ENCODE measurements around the gene TNFSF11.
A peak's percentile ranks its signal among the peaks of the same experiment; 100 is the strongest.
"Not testable (repeated sequence)": the region's sequence is repeated elsewhere in the genome, so short reads cannot be mapped to it uniquely, and the experiment has no call there.

The TNFSF11 gene

GRCh38 chr13:42574011-42574410, at the start of gene TNFSF11:
Gene TNFSF11, plus strand, starts transcription at chr13:42574152. Its CDS starts 152 bp downstream, at chr13:42574304.
- peak; percentile 41 for DNase-seq

- no peak for DNase-seq
Measured at GRCh38 chr13:42524487-42525034, 49.4 kb upstream of the TNFSF11 start.

GRCh38 chr13:42525035-42525504, 48.9 kb upstream of the TNFSF11 start:
- no peak for DNase-seq

- DNase-seq = no peak
Measured at GRCh38 chr13:42526276-42526675, 47.7 kb upstream of the TNFSF11 start.

- no peak for DNase-seq
Measured at GRCh38 chr13:42526804-42527203, 47.1 kb upstream of the TNFSF11 start.

GRCh38 chr13:42532561-42533335, 41.2 kb upstream of the TNFSF11 start:
- DNase-seq = no peak

- DNase-seq = no peak
Measured at GRCh38 chr13:42533336-42533591, 40.7 kb upstream of the TNFSF11 start.

- no peak for DNase-seq
Measured at GRCh38 chr13:42534785-42535184, 39.2 kb upstream of the TNFSF11 start.

GRCh38 chr13:42538996-42539395, 35.0 kb upstream of the TNFSF11 start:
- no peak for DNase-seq

- no peak for DNase-seq
Measured at GRCh38 chr13:42539670-42540069, 34.3 kb upstream of the TNFSF11 start.

GRCh38 chr13:42543215-42543797, 30.6 kb upstream of the TNFSF11 start:
- DNase-seq = no peak

GRCh38 chr13:42544246-42544926, 29.6 kb upstream of the TNFSF11 start:
- DNase-seq = no peak

- no peak for DNase-seq
Measured at GRCh38 chr13:42545842-42546241, 28.1 kb upstream of the TNFSF11 start.

- peak; percentile 25 for DNase-seq
Measured at GRCh38 chr13:42547612-42548011, 26.3 kb upstream of the TNFSF11 start.

GRCh38 chr13:42548731-42549551, 25.0 kb upstream of the TNFSF11 start:
- DNase-seq = no peak

- DNase-seq = peak; percentile 9
Measured at GRCh38 chr13:42549552-42549936, 24.4 kb upstream of the TNFSF11 start.

- DNase-seq = no peak
Measured at GRCh38 chr13:42551611-42552010, 22.3 kb upstream of the TNFSF11 start.

GRCh38 chr13:42553098-42554046, 20.6 kb upstream of the TNFSF11 start:
- no peak for DNase-seq

GRCh38 chr13:42559057-42559456, 14.9 kb upstream of the TNFSF11 start:
- no peak for DNase-seq

GRCh38 chr13:42559573-42560218, 14.3 kb upstream of the TNFSF11 start:
- DNase-seq = not testable (repeated sequence)

GRCh38 chr13:42560320-42560719, 13.6 kb upstream of the TNFSF11 start:
- not testable (repeated sequence) for DNase-seq

All from stimulated activated CD4-positive, alpha-beta T cell treated with anti-CD3 and anti-CD28 coated beads, Interleukin-15, amount 100 ng/mL, for 24 hours (primary cell).